Activated CD8-positive, alpha-beta memory T cell treated with anti-CD3 and anti-CD28 coated beads for 48 hours (primary cell): ENCODE data around the gene GNG5.
A peak's percentile ranks its signal among the peaks of the same experiment; 100 is the strongest.
"Not testable (repeated sequence)": the region's sequence is repeated elsewhere in the genome, so short reads cannot be mapped to it uniquely, and the experiment has no call there.

Source experiments
- DNase-seq, 3 experiments: peaks; one replicate each; pipeline ENCODE4 v3.0.0-alpha.2; 2020; ENCODE audit warnings: low read depth in 2 of 3, low spot score in 2 of 3

The GNG5 gene

GRCh38 chr1:84506002-84506728 is at the start of gene GNG5, which contains the start of gene SPATA1:
GNG5 (minus strand) TSS chr1:84506581; CDS start chr1:84506091, 490 bp downstream.
SPATA1 (plus strand) TSS chr1:84506386; CDS start chr1:84516360, 9,974 bp downstream.
- peak; percentile 94 to 96 (median 96) for DNase-seq

GRCh38 chr1:84550826-84551225 is 44.4 kb upstream of the GNG5 start:
- DNase-seq, result no peak

GRCh38 chr1:84541679-84542078 is 35.3 kb upstream of the GNG5 start:
- no peak for DNase-seq

DNA sequence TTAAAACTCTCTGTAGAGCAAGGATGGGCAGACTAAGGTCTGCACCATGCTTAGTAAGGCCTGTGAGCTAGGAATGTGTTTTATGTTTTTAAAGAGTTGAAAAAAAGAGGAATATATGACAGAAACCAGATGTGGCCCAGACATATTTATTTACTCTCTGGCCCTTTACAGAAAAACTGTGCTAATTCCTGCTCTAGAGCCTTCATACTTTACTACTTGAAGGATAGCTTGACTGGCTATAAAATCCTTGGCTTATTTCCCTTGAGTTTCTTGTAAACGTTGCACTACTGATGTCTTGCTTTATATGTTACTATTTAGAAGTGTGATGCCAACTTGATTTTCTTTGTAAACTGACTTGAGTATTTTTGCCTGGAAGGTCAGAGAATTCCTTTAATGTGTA is 34.4 kb upstream of the GNG5 start:
- no peak for DNase-seq

- no peak for DNase-seq
Measured at GRCh38 chr1:84539972-84540371, 33.6 kb upstream of the GNG5 start.

GRCh38 chr1:84538599-84538998 is 32.2 kb upstream of the GNG5 start:
- DNase-seq, result no peak

GRCh38 chr1:84525779-84526178 is 19.4 kb upstream of the GNG5 start:
- no peak for DNase-seq

DNA sequence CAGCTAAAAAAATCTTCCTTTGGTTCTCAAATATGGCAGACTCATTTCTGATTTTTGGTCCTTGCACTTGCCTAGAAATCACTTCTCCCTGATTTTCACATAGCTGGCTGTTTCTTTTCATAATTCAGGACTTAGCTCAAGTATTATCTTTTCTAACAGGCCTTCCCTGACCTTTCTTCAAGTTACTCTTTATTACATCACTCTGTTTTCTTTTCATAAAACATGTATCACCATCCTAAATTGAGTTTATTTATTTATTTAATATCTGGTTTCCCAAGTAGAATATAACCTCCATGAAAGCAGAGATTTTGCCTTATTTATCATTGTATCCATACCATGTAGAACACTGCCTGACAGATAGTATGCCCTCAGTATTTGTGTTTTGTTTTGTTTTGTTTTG is 18.2 kb upstream of the GNG5 start:
- DNase-seq, result no peak

DNA sequence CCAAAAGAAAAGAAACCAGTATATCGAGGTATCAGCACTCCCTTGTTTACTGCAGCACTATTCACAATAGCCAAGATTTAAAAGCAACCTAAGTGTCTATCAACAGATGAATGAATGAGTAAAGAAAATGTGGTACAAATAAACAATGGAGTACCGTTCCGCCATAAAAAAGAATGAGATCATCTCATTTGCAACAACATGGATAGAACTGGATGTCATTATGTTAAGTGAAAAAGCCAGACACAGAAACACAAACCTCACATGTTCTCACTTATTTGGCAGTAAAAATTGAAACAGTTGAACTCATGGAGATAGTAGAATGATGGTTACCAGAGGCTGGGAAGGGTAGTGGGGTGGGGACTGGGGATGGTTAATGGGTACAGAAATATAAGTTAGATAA is 4.3 kb upstream of the GNG5 start:
- DNase-seq, result no peak

DNA sequence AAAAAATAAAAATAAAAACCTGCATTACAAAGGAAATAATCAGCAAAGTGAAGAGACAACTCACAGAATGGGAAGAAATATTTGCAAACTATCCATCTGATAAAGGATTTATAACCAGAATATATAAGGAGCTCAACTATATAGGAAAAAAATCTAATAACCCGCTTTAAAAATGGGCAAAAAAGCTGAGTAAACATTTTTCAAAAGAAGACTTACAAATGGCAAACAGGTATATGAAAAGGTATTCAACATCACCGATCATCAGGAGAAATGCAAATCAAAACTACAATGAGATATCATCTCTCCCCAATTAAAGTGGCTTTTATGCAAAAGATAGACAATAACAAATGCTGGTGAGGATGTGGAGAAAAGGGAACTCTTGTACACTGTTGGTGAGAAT is 3.8 kb upstream of the GNG5 start:
- no peak for DNase-seq

DNA sequence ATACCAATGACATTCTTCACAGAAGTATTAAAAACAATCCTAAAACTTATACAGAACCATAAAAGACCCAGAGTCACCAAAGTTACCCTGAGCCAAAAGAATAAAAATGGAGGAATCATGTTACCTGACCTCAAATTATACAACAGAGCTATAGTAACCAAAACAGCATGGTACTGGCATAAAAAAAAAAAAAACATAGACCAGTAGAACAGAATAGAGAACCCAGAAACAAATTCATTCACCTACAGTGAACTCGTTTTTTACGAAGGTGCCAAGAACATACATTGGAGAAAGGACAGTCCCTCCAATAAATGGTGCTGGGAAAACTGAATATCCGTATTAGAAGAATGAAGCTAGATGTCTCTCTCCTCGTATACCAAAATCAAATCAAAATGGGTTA is 2.6 kb upstream of the GNG5 start:
- no peak for DNase-seq

- no peak for DNase-seq
Measured at GRCh38 chr1:84508510-84508909, 2.1 kb upstream of the GNG5 start.

GRCh38 chr1:84507887-84508286 is 1.5 kb upstream of the GNG5 start:
- not testable (repeated sequence) for DNase-seq

- DNase-seq, result no peak
Measured at GRCh38 chr1:84506729-84507453, 510 bp upstream of the GNG5 start.

DNA sequence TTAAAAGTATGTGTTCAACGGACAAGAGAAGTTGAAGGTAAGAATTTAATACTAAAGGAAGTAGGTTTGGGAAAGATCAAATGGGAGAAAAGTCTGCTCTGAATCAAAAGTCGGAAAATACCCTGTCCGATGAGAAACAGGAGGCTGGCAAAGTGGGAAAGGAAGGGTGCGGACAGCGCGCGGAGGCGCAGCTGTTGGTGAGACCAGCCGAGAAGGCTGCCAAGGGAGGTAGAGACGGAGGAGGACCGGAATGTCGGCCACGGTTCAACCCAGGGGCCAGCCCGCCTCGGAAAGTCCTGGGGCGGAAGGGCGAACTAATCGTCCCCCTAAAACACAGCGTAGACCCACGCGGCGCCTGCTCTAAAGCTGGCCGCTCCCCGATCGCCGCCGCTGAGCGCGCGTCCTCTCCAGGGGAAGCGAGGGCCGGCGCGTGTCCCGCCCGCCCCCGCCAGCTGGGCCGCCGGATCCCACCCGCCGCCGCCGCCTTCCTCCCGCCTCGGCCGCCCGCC is 834 bp downstream of the GNG5 start:
- DNase-seq, result no peak

- no peak for DNase-seq
Measured at GRCh38 chr1:84504580-84505492, 1.5 kb downstream of the GNG5 start.

DNA sequence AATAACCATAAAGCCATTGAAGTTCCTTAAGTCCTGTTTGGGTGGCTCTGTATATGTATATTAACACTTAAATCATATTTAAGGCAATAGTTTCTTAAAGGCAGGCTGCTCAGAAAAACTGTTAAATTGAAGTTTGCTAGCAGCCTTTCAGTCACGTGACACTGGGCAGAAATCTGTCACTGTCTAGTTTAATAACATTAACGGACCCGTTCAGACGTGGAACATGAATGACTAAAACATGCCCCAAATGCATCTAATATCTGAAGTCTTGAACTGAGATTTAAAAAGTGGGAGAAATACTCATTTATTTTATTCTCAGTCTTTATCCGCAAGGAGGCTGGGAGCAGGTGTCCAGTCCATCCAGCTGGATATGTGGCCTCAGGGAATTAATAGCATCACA is 3.5 kb downstream of the GNG5 start:
- DNase-seq, result no peak

DNA sequence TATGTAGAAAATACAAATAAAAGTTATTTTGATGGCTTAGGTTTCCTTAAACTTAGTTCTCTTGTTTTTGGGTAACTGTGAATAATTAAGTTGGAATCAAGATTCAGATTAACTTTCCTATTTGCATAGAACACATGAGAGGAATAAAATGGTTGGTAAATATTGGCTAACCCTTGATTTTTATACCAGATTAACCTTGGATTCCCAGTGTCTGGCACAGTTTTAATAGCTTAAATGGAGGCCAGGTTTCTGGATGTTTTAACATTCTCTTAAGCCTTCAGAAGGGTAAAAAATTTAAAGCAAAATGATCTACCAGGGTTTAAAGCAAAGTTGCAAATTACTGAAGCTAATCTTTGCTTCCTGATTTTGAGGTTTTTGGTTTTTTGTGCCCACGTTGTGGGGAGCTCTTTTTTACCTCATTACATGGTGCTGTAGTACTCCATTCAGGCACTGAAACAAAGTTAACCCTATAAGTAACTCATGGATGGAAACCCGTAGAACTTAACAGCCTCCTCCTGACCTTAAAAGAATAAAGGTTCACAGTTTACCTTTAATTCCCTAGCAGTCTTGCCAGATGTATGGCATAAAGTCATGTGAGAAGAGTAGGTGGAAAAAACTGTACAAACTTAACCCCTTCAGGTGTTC is 8.6 kb downstream of the GNG5 start:
- DNase-seq, result no peak

DNA sequence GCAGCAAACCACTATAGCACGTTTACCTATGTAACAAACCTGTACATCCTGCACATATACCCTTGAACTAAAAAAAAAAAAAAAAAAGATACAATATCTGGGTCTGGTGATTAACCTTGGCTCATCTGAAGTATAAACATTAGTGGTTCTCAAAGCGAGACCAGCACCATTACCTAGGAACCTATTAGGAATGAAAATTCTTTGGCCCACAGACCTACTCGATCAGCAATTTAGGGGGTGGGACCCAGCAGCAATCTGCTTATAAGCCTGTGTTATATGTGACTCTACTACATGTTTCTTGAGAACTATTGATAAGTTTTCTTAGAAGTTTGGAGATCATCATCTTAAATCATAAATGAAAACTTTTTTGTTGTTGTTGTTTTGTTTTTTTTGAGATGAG is 9.9 kb downstream of the GNG5 start:
- DNase-seq, result no peak

DNA sequence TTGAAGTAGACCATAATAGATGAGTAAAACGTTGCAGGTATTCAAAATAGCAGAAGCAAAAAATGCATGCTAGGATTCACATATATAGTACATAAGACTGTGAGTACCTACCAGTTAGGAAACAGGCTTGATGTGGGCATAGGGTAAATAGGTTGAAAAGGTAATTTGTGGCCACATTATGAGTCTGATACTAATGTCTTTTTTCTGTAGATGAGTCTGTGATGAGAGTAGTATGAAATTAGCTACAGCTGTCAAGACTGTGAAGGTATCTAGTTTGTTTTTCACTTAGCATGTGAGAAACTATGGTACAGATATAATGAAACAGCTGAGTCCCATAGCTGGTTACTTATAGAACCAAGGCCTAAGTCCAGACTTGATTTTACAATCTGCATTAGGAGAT is 12.6 kb downstream of the GNG5 start:
- no peak for DNase-seq

GRCh38 chr1:84492726-84493125 is 13.7 kb downstream of the GNG5 start:
- DNase-seq, result no peak
